ENCODE measurements around the gene PIK3C2G.

DNA sequence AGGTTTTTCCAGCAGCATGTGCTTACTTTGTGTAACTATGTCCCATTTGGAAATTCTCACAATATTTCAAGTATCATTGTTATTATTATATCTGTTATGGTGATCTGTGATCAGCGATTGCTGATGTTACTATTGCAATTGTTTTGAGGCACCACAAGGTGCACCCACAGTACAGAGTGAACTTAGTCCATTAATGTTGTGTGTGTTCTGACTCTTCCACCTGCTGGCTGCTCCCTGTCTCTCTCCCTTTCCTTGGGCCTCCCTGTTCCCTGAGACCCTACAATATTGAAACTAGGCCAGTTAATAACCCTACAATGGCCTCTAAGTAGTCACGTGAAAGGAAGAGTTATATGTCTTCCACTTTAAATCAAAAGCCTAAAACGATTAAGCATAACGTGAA, 153.9 kb downstream of the PIK3C2G start:
- TF ChIP-seq, protein P1, sequence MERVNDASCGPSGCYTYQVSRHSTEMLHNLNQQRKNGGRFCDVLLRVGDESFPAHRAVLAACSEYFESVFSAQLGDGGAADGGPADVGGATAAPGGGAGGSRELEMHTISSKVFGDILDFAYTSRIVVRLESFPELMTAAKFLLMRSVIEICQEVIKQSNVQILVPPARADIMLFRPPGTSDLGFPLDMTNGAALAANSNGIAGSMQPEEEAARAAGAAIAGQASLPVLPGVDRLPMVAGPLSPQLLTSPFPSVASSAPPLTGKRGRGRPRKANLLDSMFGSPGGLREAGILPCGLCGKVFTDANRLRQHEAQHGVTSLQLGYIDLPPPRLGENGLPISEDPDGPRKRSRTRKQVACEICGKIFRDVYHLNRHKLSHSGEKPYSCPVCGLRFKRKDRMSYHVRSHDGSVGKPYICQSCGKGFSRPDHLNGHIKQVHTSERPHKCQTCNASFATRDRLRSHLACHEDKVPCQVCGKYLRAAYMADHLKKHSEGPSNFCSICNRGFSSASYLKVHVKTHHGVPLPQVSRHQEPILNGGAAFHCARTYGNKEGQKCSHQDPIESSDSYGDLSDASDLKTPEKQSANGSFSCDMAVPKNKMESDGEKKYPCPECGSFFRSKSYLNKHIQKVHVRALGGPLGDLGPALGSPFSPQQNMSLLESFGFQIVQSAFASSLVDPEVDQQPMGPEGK (CRISPR knock-in tag; IDR thresholded peaks at IDR 0.05; ENCODE audit: borderline replicate concordance): no peak
- TF ChIP-seq CSDC2 (CRISPR knock-in tag; IDR thresholded peaks at IDR 0.05): no peak
- no peak for TF ChIP-seq TCF4 (CRISPR knock-in tag; IDR thresholded peaks at IDR 0.05; ENCODE audit: borderline replicate concordance)
- no peak for TF ChIP-seq PPARA (CRISPR knock-in tag; IDR thresholded peaks at IDR 0.05; ENCODE audit: borderline replicate concordance)

Data from SK-N-SH treated with all-trans-retinoic acid at 6 μM for 48 hours (cell line).